Nephron progenitor cell (in vitro differentiated cells): Measurements from ENCODE around the gene JARID2.

Experiments
- DNase-seq: peaks from one replicate; pipeline ENCODE4 v3.0.0; 2021
- H3K27ac Mint-ChIP-seq: 2 replicates; pipeline ENCODE4 v1.8.0; 2021; ENCODE audit warnings: mild to moderate bottlenecking, moderate library complexity, mixed read lengths
- H3K27me3 Mint-ChIP-seq: 2 replicates; pipeline ENCODE4 v1.8.0; 2021; ENCODE audit warnings: mild to moderate bottlenecking, low read depth, mixed read lengths; ENCODE audit not compliant: poor library complexity
- H3K36me3 Mint-ChIP-seq: 2 replicates; pipeline ENCODE4 v1.8.0; 2021; ENCODE audit warnings: low read depth, mixed read lengths
- H3K4me1 Mint-ChIP-seq: 2 replicates; pipeline ENCODE4 v1.8.0; 2021; ENCODE audit warnings: mixed read lengths
- H3K4me3 Mint-ChIP-seq: 2 replicates; pipeline ENCODE4 v1.8.0; 2021; ENCODE audit warnings: mild to moderate bottlenecking, moderate library complexity, mixed read lengths
- H3K9me3 Mint-ChIP-seq: 2 replicates; pipeline ENCODE4 v1.8.0; 2021; ENCODE audit warnings: mild to moderate bottlenecking, moderate library complexity, mixed read lengths
- TF ChIP-seq, protein P1 (sequence below): fragments of 200-600 bp; sonication (generic); IDR thresholded peaks from 2 replicates; pipeline ENCODE4 v1.5.0; 2021; ENCODE audit warnings: antibody characterized with exemption

JARID2 gene

DNA sequence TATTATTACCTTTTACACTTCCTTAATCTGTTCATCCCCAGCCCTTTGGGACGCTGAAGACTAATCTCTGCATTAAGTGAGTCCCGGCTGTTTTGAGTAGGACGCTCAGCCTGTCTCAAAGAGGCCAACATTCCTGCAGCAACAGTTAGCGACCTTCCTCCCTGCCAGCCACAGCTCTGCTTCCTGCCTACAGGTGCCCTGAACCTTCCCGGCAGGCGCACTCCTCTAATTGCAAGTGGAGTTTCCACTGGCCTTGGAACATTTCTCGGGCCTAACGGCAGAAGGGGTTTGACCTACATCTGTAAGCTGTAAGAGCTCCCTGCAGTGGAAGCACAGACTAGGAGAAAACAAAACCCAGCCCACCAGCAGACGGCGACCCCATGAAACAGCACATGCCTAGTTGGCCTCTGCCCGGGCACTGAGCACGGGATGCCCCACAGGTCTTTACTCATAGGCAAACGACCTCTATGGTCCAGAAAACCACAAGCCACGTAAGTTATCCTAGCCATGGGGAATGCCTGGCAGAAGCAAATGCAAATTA, 279.1 kb downstream of the JARID2 start:
- Mint-ChIP-seq H3K9me3 (peaks cover 73% of the 10 kb centered on the region), H3K4me3 (no peak overlapping the region), H3K27me3 (peaks cover 3% of the 10 kb centered on the region), H3K36me3 (peaks cover 100% of the 10 kb centered on the region), H3K4me1 (peaks cover 19% of the 10 kb centered on the region), H3K27ac (no peak overlapping the region)
- TF ChIP-seq, protein P1, sequence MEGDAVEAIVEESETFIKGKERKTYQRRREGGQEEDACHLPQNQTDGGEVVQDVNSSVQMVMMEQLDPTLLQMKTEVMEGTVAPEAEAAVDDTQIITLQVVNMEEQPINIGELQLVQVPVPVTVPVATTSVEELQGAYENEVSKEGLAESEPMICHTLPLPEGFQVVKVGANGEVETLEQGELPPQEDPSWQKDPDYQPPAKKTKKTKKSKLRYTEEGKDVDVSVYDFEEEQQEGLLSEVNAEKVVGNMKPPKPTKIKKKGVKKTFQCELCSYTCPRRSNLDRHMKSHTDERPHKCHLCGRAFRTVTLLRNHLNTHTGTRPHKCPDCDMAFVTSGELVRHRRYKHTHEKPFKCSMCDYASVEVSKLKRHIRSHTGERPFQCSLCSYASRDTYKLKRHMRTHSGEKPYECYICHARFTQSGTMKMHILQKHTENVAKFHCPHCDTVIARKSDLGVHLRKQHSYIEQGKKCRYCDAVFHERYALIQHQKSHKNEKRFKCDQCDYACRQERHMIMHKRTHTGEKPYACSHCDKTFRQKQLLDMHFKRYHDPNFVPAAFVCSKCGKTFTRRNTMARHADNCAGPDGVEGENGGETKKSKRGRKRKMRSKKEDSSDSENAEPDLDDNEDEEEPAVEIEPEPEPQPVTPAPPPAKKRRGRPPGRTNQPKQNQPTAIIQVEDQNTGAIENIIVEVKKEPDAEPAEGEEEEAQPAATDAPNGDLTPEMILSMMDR: no peak
- DNase-seq: no peak

DNA sequence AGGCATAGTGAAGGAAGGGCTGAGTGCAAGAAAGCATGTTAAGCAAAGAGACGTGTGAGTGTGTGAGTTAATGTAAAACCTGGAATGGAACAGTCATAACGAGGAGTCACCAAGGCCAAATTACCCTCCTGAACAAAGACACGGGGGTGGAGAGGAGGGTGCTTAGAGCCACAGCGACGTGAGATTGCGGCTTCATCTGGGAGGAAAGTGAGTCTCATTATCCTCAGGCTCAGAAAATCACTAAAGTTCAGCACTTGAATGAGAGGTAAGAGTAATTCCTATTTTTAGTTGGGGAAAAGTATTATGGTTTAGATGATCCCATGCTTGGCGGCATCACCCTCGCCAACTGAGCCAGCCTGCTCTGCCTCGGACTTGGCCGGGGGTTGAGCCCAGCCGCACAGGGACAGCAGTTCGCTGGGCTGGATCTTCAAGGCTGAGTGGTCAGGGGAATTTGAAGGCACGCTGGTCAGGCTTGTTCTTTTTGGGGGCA, 280.4 kb downstream of the JARID2 start:
- Mint-ChIP-seq H3K4me3 (no peak overlapping the region), H3K36me3 (peaks cover 100% of the 10 kb centered on the region)
- no peak for DNase-seq

DNA sequence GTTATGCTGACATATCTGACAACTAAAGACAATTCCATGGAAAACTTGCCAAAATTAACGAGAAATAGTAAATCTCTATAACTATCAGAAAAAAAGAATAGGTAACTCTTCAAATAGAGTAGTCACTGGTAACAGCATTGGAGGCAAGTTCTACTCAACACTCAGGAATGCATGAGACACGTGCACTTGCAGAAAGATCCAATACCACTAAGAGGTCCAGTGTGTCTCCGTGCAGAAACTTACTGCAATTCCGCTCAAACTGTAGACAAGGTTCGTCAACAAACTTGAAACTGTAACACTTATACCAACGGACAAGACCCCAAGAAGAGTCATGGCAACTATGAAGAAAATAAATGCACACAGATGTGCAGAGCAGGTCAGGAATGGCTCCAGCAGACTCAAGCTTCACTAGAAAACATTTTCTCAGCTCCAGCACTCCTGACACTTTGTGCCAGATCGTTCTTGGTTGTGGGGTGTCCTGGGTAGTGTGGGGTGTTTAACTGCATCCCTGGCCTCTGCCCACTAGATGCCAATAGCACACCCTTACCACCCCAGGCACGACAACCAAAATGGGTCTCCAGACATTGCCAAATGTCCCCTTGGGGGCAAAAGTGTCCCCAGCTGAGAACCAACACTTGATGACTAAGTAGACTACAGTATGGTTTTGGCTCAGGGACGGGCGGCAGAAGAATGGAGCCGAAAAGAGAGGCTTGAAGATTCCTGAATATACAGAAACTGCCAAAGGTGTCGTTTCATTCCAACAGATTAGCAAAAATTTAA, 282.2 kb downstream of the JARID2 start:
- no peaks in the 10 kb centered on the region for H3K27me3 Mint-ChIP-seq
- peaks cover 96% of the 10 kb centered on the region for H3K36me3 Mint-ChIP-seq
- no peak for DNase-seq
- H3K9me3 Mint-ChIP-seq: peaks cover 64% of the 10 kb centered on the region
- H3K4me3 Mint-ChIP-seq: no peak overlapping the region
- H3K27ac Mint-ChIP-seq: no peak overlapping the region
- TF ChIP-seq, protein P1: no peak
- H3K4me1 Mint-ChIP-seq: peaks cover 14% of the 10 kb centered on the region

More for the DNA sequence above, 280.4 kb downstream of the JARID2 start:
- Mint-ChIP-seq H3K27me3 (peaks cover 3% of the 10 kb centered on the region), H3K4me1 (peaks cover 19% of the 10 kb centered on the region), H3K9me3 (peaks cover 69% of the 10 kb centered on the region), H3K27ac (no peak overlapping the region)
- TF ChIP-seq, protein P1: no peak

DNA sequence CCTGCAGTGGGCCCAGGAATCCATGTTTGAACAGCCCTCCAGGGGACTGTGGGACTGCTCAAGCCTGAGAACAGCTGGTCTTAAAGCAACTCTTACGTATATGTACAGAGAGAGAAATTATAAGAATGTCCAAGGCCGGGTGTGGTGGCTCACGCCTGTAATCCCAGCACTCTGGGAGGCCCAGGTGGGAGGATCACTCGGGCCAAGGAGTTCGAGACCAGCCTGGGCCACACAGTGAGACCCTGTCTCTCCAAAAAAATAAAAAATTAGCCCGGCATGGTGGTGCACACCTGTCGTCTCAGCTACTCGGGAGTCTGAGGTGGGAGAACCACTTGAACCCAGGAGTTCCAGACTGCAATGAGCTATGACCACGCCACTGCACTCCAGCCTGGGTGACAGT, 283.0 kb downstream of the JARID2 start:
- no peak for DNase-seq
- Mint-ChIP-seq H3K27me3 (no peaks in the 10 kb centered on the region), H3K27ac (no peak overlapping the region), H3K4me1 (peaks cover 14% of the 10 kb centered on the region), H3K36me3 (peaks cover 96% of the 10 kb centered on the region), H3K9me3 (peaks cover 56% of the 10 kb centered on the region), H3K4me3 (no peak overlapping the region)
- TF ChIP-seq, protein P1: no peak

DNA sequence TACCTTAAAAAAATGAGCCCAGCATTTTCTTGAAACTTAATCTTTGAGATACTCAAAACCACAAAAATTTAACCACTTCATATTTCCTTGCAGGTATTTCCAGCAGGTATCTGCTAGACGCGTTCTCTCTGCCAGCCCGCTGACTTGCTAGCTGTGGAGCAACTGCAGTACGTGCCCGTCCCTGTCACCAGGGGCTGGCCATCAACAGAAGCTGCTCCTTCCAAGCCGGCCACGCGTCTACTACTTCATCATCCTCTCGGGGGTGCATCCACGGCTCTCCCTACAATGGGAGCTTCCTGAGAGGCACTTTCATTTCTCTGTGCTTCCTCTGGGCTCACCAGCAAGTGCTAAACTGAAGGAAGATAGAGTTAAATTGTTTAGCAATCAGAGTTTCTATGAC, 284.5 kb downstream of the JARID2 start:
- peaks cover 40% of the 10 kb centered on the region for H3K9me3 Mint-ChIP-seq
- H3K27me3 Mint-ChIP-seq: no peaks in the 10 kb centered on the region
- peaks cover 84% of the 10 kb centered on the region for H3K36me3 Mint-ChIP-seq
- H3K27ac Mint-ChIP-seq: no peak overlapping the region
- DNase-seq: no peak
- H3K4me1 Mint-ChIP-seq: peaks cover 14% of the 10 kb centered on the region
- TF ChIP-seq, protein P1: no peak
- no peak overlapping the region for H3K4me3 Mint-ChIP-seq
